ENCODE results near the gene PXMP4.

Gene PXMP4

GRCh38 chr20:33654680-33655161 lies 65.4 kb downstream of the PXMP4 start:
- DNase-seq (ENCODE audit: low read depth) = no peak

DNA sequence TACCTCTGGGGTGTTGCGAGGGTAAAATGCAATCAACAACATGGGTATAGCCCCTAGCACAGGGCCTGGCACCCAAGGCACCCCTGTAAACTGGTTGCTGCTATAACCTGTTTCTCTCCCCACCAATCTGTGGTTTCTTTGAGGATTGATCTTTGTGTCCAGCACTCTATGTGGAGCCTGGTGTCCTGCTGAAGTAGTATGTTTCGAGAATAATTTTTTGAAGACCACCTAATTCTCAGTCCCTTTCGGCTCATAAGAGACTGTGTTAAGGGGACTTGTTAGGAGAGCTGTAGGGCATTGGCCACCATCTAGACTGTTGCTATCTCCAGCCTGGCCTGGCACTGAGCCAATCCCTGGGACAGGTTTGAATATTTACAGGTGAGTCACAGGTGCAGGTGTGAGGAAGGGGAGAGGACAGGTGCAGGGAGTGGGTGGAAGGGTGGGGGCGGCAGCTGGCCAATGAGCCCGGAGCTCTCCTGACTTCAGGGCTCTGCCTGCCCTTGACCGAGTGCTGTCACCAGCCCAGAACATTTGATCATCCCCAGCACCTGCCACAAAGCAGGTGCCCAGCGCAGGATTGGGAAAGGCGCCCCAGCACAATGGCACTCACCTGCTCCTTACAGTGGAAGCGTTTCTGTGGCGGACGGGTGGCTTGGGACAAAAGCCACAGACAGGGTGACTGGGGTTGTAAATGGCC lies 66.1 kb downstream of the PXMP4 start:
- DNase-seq (ENCODE audit: low read depth) = no peak

GRCh38 chr20:33653218-33653899 lies 66.8 kb downstream of the PXMP4 start:
- no peak for DNase-seq (ENCODE audit: low read depth)
